Activated gamma-delta T cell treated with anti-CD3 and anti-CD28 coated beads, Interleukin-2, amount 50 U/mL, for 16 hours (primary cell): ENCODE measurements around the gene NFYA.
"Not testable (repeated sequence)": the region's sequence is repeated elsewhere in the genome, so short reads cannot be mapped to it uniquely, and the experiment has no call there.

ENCODE experiments used
- DNase-seq: peaks from one replicate; pipeline ENCODE4 v3.0.0-alpha.2; 2020; ENCODE audit warnings: low read depth

The NFYA gene

DNA sequence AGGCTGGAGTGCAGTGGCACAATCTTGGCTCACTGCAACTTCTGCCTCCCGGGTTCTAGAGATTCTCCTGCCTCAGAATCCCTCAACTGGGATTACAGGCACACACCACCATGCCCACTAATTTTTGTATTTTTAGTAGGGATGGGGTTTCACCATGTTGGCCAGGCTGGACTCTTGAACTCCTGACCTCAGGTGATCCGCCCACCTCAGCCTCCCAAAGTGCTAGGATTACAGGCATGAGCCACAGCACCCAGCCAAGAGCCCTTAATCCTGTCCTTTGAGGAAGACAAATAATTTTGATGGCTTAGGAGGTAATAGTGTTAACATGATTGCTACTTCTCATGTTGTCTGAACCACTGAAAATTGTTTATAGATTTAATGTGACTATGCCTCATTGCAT lies 42.3 kb downstream of the NFYA start:
- DNase-seq = not testable (repeated sequence)

DNA sequence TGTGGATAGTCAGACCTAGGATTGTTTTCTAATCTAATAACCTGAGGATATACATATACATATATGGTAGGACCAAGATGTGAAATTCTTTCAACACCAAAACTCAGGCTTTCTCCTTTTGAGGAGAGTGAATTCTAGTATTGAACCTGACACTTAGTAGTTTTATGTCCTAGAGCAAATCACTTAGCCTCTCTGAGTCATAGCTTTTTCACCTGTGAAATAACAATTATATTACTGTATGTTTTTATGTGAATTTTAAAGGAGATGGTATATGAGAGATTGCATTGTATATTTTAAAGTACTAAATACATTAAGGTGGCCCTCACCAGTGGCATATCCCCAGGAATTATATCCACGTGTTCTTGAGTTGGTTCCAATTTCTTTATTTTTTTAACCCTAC lies 46.7 kb downstream of the NFYA start:
- no peak for DNase-seq

DNA sequence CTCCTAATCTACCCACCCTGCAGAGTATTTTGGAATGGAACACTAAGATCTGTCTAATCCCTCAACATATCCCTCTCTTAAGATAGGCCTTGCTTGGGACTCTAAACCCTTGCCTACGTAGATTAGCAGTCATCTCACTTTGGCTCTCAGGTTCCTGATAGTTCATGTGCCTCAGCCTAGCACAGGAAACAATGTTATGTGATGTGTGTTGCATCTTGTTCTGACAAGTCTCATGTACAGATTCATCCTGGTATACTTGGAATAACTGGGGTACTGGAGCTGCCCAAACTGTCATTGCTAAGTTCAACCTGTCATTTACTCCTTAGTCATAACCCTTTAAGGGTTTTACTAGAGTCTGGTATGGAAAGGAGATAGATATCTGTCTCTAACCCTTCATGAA lies 47.3 kb downstream of the NFYA start:
- DNase-seq = no peak

DNA sequence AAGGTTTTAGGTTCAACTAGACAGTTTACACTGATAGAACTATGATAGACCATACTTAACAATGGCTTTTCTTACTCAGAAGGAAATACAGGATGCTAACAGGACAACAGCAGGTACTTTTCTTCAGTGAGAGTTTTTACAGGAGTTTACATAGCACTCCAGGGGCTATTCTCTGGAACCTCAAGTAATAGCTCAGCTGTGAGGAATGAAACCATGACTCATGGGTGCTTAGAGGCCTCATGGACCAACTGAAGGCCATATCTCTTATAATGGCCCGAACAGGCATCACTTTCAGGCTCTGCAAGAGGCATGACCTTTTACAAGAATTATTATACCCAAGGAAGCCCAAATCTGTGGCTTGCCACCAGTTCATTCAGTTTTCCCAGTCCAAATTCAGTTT lies 49.6 kb downstream of the NFYA start:
- DNase-seq = no peak

DNA sequence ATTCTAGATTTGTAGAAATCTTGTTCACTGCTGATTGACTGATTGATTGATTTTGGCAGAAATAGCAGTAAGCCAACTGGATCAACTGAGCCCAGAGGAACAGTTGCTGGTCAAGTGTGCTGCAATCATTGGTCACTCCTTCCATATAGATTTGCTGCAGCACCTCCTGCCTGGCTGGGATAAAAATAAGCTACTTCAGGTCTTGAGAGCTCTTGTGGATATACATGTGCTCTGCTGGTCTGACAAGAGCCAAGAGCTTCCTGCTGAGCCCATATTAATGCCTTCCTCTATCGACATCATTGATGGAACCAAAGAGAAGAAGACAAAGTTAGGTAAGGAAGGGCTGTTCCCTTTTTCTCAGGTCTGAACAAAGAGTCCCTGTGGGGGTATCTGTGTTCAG lies 50.1 kb downstream of the NFYA start:
- no peak for DNase-seq

DNA sequence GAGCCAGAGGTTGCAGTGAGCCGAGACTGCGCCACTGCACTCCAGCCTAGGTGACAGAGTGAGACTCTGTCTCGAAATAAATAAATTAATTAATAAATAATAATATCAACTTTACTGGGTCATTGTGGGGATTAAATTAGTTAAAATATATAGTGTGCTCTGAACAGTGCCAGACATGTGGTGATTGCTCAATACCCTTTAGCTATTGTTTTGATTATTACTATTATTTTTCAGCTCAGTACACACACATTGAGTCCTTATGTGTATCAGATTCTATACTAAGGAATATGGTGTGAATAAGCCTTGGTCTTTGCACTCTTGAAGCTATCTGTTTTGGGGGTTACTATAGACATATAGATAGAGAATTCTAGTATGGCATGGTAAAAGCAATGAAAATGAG lies 52.5 kb downstream of the NFYA start:
- DNase-seq = no peak

DNA sequence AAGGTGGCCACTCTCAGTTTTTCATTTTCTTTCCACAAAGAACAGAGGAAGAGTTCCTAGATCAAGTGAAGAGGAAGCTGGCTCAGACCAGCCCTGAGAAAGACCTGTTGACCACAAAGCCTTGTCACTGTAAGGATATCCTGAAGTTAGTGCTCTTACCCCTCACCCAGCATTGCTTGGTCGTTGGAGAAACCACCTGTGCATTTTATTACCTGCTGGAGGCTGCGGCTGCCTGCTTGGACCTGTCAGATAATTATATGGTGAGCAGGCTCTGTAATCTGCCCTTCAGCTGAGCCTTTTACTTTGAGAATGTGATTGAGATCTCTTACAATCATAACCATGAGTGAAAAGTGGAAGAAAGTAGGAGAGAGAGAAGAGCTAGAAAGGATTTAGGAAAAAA lies 59.5 kb downstream of the NFYA start:
- no peak for DNase-seq

DNA sequence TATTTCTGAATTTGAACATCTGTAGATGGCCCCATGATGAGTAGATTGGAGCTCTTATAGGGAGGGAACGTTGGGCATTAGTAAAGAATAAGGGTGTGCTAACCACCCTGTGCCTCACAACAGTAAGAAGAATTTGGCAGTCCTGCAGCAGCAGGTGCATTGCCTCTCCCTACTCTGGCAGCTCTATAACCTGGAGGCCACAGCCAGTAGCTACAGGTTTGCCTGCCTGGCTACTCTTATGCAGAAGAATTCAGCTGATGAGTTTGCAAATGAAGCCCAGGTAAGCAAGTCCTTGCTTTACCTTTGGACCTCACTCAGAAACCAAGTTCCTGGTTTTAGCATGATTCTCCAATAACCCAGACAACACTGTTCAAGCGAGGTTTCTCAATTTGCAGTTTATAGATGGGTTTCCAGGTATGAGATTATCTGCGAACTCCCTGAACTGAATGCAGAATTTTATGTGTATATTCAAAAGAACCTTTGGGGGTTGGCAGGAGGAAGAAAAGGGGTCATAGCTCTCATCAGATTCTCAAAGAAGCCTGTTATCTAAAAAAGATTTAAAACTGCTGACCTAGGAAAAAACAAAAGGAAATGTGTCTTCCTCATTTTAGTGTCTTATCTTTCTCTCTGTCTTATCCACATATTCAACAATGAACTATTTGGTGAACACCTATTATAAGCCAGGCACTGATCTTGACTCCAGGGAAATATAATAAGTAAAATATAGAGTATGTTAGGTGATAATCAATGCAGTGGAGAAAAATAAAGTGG lies 62.5 kb downstream of the NFYA start:
- DNase-seq = no peak

DNA sequence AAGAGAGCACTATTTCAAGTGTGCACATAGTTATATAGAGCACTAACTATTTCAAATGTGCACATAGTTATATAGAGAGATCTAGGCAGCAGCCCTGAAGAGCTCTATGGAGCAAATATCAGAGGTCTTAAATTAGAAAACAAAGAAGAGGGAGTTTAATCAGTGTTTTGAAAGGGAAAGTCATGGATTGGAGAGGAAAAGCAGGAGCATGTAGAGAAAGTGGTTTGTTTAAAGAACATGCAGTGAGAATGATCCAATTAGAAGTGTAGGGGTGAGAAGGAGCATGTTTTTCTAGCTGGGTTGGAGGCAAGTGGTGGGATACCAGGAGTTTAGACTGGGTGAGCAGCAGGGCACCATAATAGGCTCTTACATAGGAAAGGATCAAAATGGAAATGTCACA lies 64.1 kb downstream of the NFYA start:
- DNase-seq = no peak

DNA sequence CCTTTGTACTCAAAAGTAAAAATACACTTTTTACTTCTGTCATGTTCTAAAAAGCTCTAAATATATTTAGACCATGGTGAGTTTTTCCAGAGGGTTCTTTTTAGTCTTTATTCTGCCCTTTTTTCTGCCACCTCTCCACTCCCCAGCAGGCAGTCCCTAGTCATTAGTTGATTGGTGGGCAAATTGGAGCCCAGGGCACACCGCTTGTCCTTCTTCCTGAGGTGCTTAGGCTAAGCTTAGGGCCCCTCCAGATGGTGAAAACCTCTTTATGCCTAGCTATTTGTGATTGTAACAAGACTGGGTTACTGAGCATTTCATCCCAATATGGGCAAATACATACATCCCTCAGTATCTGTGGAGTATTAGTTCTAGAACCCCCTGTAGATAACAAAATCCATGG lies 75.1 kb downstream of the NFYA start:
- no peak for DNase-seq
